NCI-H82 (cell line): ENCODE results near the gene OR13C8.

Experiments used
- DNase-seq: peaks from one replicate; lab custom pipeline; 2025; lab: John Stamatoyannopoulos, UW

OR13C8 gene

GRCh38 chr9:104617418-104617817 is 48.5 kb downstream of the OR13C8 start:
- no peak for DNase-seq

DNA sequence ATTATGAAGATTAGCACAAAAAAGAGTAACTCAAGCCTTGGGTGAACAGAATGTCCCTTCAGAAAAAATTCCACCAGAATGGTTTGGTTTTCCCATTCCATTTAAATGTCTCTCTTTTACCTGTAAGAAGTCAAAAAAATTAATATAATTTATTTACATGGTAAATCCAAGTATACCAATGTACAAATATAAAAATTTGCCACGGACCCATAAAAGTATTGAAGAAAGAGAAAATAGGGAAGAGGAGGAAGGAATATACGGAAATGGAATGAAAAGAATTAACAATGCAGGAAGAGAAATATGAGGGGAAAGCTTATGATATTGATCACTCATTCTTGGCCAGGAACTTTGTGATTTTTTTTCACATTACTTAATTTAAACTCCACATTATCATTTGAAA is 49.1 kb downstream of the OR13C8 start, which contains the start of gene OR13C9:
Gene OR13C9 (minus strand): TSS at position 101 of the 400 bp plus-strand sequence. CDS start 0 bp downstream, at position 101.
- DNase-seq, result no peak
